HG03060 (cell line): ENCODE data around the gene PAX8.
"Not testable (repeated sequence)": the region's sequence is repeated elsewhere in the genome, so short reads cannot be mapped to it uniquely, and the experiment has no call there.

Experiments
- ATAC-seq: cut with Tn5 transposase; IDR thresholded peaks from one replicate; pipeline ENCODE4 v1.9.1; 2021; ENCODE audit warnings: low read depth, moderate number of reproducible peaks; ENCODE audit not compliant: unreplicated experiment

Gene PAX8

GRCh38 chr2:113278742-113279139 is at the start of gene PAX8:
Gene PAX8 (minus strand): TSS chr2:113278921. CDS start chr2:113278394, 527 bp downstream.
- ATAC-seq, result no peak

GRCh38 chr2:113328043-113328442 is 49.3 kb upstream of the PAX8 start:
- no peak for ATAC-seq

GRCh38 chr2:113325161-113325731 is 46.5 kb upstream of the PAX8 start:
- ATAC-seq, result not testable (repeated sequence)

GRCh38 chr2:113324684-113325160 is 46.0 kb upstream of the PAX8 start:
- ATAC-seq, result no peak

- not testable (repeated sequence) for ATAC-seq
Measured at GRCh38 chr2:113323129-113323528, 44.4 kb upstream of the PAX8 start.

DNA sequence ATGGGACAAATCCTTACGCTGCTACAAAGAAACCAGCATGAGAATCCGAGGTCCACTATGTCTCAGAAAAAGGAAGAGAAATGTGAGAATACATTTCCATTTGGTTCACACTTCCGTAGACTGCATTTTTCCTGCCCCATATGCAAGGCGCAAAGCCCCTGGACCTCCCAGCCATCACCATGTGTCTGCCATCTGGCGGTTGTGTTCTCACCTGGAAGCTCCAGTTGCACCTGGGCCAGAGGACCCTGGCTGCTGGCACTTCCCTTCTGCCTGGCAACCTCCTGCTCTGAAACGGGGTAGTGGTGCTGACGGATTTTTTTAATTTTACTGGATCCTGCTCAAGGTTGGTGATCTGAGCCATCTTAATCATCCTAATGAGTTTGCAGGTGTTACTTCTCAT is 41.4 kb upstream of the PAX8 start:
- ATAC-seq, result not testable (repeated sequence)

- not testable (repeated sequence) for ATAC-seq
Measured at GRCh38 chr2:113318941-113319340, 40.2 kb upstream of the PAX8 start.

GRCh38 chr2:113316085-113316484 is 37.4 kb upstream of the PAX8 start:
- ATAC-seq, result no peak

DNA sequence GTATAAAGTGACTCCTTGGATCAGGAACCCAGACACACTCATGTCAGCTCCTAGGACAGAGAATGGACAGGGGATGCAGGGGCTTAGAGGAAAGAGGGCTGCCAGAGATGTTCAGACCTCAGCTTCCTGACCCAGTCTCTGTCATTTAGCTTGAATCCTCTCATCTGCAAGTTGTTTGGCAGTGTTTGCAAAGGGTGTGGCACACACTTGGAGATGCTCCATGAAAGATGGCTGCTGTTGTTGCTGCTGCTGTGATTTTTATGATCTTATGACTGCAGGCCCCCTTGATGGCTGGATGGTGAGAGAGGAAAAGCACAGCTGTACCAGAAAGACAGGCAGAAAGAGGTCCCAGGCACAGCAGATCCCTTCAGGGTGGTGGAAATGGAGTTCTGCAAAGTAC is 35.9 kb upstream of the PAX8 start:
- ATAC-seq, result not testable (repeated sequence)

- ATAC-seq, result not testable (repeated sequence)
Measured at GRCh38 chr2:113314176-113314575, 35.5 kb upstream of the PAX8 start.

GRCh38 chr2:113311781-113312180 is 33.1 kb upstream of the PAX8 start:
- ATAC-seq, result not testable (repeated sequence)

- ATAC-seq, result not testable (repeated sequence)
Measured at GRCh38 chr2:113311191-113311590, 32.5 kb upstream of the PAX8 start.

DNA sequence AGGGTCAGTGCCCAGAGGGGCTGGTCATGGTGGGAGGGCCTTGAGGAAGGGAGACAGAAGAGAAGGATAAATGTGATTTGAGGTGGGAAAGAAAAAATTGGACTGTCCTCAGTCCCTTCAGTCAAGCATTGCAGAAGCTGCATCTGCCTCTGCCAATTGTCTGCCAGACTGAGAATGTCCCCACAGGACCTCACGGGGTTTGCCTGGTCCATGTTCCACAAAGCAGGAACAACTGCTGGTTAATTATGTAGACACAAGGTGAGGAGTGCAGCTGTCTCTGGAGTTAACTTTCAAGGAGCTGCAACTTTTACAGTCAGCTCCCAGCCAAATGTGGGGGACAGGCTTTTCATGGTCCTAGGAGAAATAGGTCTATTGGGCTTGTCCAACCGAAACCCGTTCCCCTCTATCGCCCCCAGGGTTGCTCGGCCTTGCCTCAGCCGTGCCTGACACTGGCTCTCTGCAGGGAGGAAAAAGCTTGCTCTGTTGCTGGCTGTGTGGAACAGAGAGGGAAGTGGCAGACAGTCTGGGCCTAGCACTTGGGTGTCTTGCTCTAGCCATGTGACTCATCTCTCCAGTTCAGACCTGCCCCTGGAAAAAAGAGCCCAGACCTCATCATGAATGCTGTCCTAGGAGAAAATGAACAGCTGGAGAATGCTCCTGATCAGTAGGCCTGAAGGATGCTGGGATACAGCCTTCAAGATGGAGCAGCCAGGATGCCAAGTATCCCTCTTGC is 31.1 kb upstream of the PAX8 start:
- no peak for ATAC-seq

GRCh38 chr2:113308784-113309183 is 30.1 kb upstream of the PAX8 start:
- not testable (repeated sequence) for ATAC-seq

DNA sequence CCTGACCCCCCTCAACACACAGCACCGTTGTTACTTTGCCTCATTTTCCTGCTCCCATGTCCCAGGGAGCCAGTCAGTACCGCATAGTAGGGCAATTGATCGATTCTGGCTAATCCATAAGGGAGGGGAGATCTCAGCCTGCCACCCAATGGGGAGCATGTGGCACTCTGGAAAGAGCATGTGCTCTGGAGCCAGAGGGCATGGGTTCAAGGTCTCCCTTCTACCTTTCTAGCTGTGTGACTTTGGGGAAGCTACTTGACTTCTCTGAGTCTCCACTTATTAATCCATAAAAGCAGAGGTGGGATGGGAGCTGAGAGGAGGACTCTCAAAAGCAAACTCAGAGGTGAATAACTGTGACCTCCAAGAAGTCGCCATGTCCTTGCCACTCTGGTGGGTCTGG is 27.5 kb upstream of the PAX8 start:
- ATAC-seq, result not testable (repeated sequence)

DNA sequence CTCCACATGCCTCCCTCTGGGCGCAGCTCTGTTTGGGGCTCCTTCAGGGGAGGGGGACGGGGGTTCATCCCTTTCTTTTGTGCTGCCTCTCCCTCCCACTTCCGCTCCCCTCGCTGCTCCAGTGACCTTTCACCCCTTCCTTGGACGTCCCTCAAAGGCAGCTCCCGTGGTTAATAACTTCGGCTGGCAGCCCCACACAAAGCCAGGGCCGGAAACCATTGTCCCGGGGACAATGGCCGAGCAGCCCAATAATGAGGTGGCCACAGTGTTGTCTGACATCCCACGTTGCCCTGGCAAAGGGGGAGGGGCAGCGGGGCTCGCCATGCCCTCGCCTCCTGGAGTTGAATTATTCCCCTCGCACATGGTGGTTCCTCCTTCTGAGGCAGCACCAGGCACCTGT is 27.0 kb upstream of the PAX8 start:
- not testable (repeated sequence) for ATAC-seq

DNA sequence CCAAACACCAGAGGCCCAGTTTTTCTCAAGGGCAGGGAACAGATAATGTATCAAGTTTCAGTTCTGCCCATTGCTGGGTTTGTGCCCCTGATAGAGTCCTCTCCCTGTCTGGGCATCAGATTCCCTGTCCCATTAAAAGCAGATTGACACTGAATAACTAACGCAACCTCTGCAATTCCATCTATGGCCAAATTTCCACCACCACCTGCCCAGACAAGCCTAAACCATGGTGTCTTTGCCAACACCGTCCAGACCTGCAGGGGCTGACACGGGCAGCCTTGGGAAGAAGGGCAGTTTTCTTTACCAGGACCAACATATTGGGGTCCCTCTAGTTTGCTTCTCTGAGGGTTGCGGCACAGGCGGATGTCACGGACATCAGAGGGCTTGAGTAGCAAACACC is 26.4 kb upstream of the PAX8 start:
- ATAC-seq, result no peak

GRCh38 chr2:113304702-113305101 is 26.0 kb upstream of the PAX8 start:
- no peak for ATAC-seq

- not testable (repeated sequence) for ATAC-seq
Measured at GRCh38 chr2:113302216-113302980, 23.7 kb upstream of the PAX8 start.

- ATAC-seq, result no peak
Measured at GRCh38 chr2:113300281-113300680, 21.6 kb upstream of the PAX8 start.

GRCh38 chr2:113298176-113298575 is 19.5 kb upstream of the PAX8 start:
- ATAC-seq, result no peak
